ENCODE measurements around the gene C19orf33. TPM values are rescaled to one million over a fixed set of nuclear protein-coding genes. Genes with fewer than 3 reads are reported as not detected.

Gene C19orf33
- total and polyA plus RNA-seq, 9 of the 15 experiments (the other 6 are each of a cell fraction or from before 2014, with no cell fraction given): 3.2 TPM; not detected in 8

GRCh38 chr19:38318660-38319059 lies 14.6 kb downstream of the C19orf33 start (continued):
- no peak for TF ChIP-seq ZNF518B (CRISPR knock-in tag; IDR thresholded peaks at IDR 0.05)
- no peak for TF ChIP-seq RFX7 (CRISPR knock-in tag; IDR thresholded peaks at IDR 0.05)

GRCh38 chr19:38319421-38320258 lies 15.6 kb downstream of the C19orf33 start, which contains the start of gene KCNK6:
Gene KCNK6 (plus strand): TSS chr19:38319845. CDS start chr19:38319951, 106 bp downstream.
- no peak within 1 kb of the TSS for H3K4me3 ChIP-seq
- in situ Hi-C loops (cut with MboI) (no loop called here), intact Hi-C loops (cut with micrococcal nuclease) (no loop called here)
- no peak for FAIRE-seq
- H3K27ac ChIP-seq (ENCODE audit: extremely low read depth, low read depth, low read length): peak within 1 kb of the TSS; percentile 64
- peaks cover 10% of the 10 kb centered on the region for H3K79me2 ChIP-seq (ENCODE audit: control insufficient read depth, insufficient read depth, low read length)
- no peaks in the 10 kb centered on the region for H3K9me1 ChIP-seq (ENCODE audit: control insufficient read depth, insufficient read depth, low read length)
- CTCF ChIA-PET (ENCODE audit: low intra/inter-chr PET ratio): no interaction called here
- DNase-seq (ENCODE audit: extremely low read depth in 1 of 4, low spot score in 3 of 4): no peak
- no peaks in the 10 kb centered on the region for H4K20me1 ChIP-seq (replicated peaks; ENCODE audit: control insufficient read depth, insufficient read depth, low read length)
- H3K4me1 ChIP-seq (replicated peaks in 1 of 2; ENCODE audit: control insufficient read depth in 2 of 2, insufficient read depth in 2 of 2, low read length in 2 of 2): peaks cover 44 to 55% of the 10 kb centered on the region in 2 experiments
- peaks cover 3% of the 10 kb centered on the region; the same call in 1 of the 3 replicates for H3K36me3 ChIP-seq (ENCODE audit: control insufficient read depth, insufficient read depth, low read length)
- H2AFZ ChIP-seq (ENCODE audit: low read depth, low read length): peak within 1 kb of the TSS; percentile 37
- ATAC-seq: no peak
- POLR2A ChIA-PET: no interaction called here
- BruUV-seq (replicated peaks): no TSS peak
- H3K9me3 ChIP-seq (replicated peaks; ENCODE audit: control insufficient read depth, insufficient read depth, low read depth, low read length): no peaks in the 10 kb centered on the region
- no peaks in the 10 kb centered on the region for H3K27me3 ChIP-seq (ENCODE audit: control insufficient read depth in 2 of 2, insufficient read depth in 2 of 2, low read length in 2 of 2)
- peak within 1 kb of the TSS; percentile 75 to 84 for H3K9ac ChIP-seq (ENCODE audit: insufficient read depth in 1 of 2, low read depth in 2 of 2, low read length in 2 of 2)
- 93% methylated on average over 52 of the region's 76 CpGs for WGBS (ENCODE audit: insufficient coverage, low coverage, missing lambda C conversion rate)
- no peak within 1 kb of the TSS for H3K4me2 ChIP-seq (ENCODE audit: insufficient read depth, low read length)
- TF ChIP-seq POLR2G (IDR thresholded peaks at IDR 0.05; ENCODE audit: low read depth, low read length): peak; percentile 27; the same call in 1 of the 2 replicates
- peak; percentile 26 for TF ChIP-seq PCBP1 (IDR thresholded peaks at IDR 0.05; ENCODE audit: low read depth, low read length, poor library complexity, severe bottlenecking)
- peak; percentile 54 for TF ChIP-seq RBFOX2 (IDR thresholded peaks at IDR 0.05; ENCODE audit: low read depth, low read length)
- TF ChIP-seq RB1 (IDR thresholded peaks at IDR 0.05; ENCODE audit: low read depth): no peak

Data from K562 (cell line).